HEK293 (cell line): Measurements from ENCODE around the gene P2RX4.
"Not testable (repeated sequence)": the region's sequence is repeated elsewhere in the genome, so short reads cannot be mapped to it uniquely, and the experiment has no call there.

ENCODE experiments used
- CTCF ChIA-PET: fragments of 350-600 bp; formaldehyde crosslinking; extraction: SDS; loops from one replicate; lab custom pipeline; 2021; ENCODE audit warnings: antibody characterized with exemption; lab: Yijun Ruan, JAX
- POLR2A ChIA-PET: fragments of 300-600 bp; formaldehyde crosslinking; extraction: SDS; loops from one replicate; lab custom pipeline; 2020; ENCODE audit warnings: antibody characterized with exemption, inconsistent platforms; lab: Yijun Ruan, JAX
- H3K27ac ChIP-seq: fragments of 200-500 bp; sonication (Bioruptor generic); 2 replicates; pipeline ENCODE4 v1.5.1; 2014; ENCODE audit warnings: low read depth, low read length, control low read depth, inconsistent platforms; ENCODE audit errors: extremely low read depth
- H3K36me3 ChIP-seq, 2 experiments: fragments of 200-500 bp in 1 of 2; sonication (Bioruptor generic) in 1 of 2; 1 replicate in 1 of 2; 2 replicates in 1 of 2; pipeline ENCODE4 v1.5.1; 2014 to 2017; ENCODE audit warnings: inconsistent platforms in 2 of 2, low read length in 2 of 2; ENCODE audit not compliant: control insufficient read depth in 2 of 2, insufficient read depth in 1 of 2
- H3K4me1 ChIP-seq: fragments of 200-500 bp; sonication (Bioruptor generic); 2 replicates; pipeline ENCODE4 v1.5.1; 2014; ENCODE audit warnings: mild to moderate bottlenecking, low read length, inconsistent platforms; ENCODE audit not compliant: control insufficient read depth, insufficient read depth
- H3K4me3 ChIP-seq: 2 replicates; pipeline ENCODE4 v1.5.1; 2011; ENCODE audit warnings: low read depth, mild to moderate bottlenecking, control low read depth, low read length, moderate library complexity
- H3K9me3 ChIP-seq: fragments of 200-500 bp; sonication (Bioruptor generic); 2 replicates; pipeline ENCODE4 v1.5.1; 2014; ENCODE audit warnings: low read depth, low read length, inconsistent platforms; ENCODE audit not compliant: control insufficient read depth, insufficient read depth
- BCL11A ChIP-seq: fragments of 450-650 bp; formaldehyde crosslinking; IDR thresholded peaks from 2 replicates; pipeline ENCODE4 v1.5.1; 2016; ENCODE audit warnings: low read depth, missing biosample characterization, missing genetic modification characterization
- GLIS2 ChIP-seq: fragments of 450-650 bp; formaldehyde crosslinking; IDR thresholded peaks from 2 replicates; pipeline ENCODE4 v1.5.1; 2016; ENCODE audit warnings: missing biosample characterization, missing genetic modification characterization
- KLF1 ChIP-seq: fragments of 450-650 bp; formaldehyde crosslinking; IDR thresholded peaks from 2 replicates; pipeline ENCODE4 v1.5.1; 2016; ENCODE audit warnings: missing biosample characterization, missing genetic modification characterization
- KLF8 ChIP-seq: fragments of 450-650 bp; formaldehyde crosslinking; IDR thresholded peaks from 2 replicates; pipeline ENCODE4 v1.5.1; 2016; ENCODE audit warnings: missing biosample characterization, missing genetic modification characterization
- SP7 ChIP-seq: fragments of 450-650 bp; formaldehyde crosslinking; IDR thresholded peaks from 2 replicates; pipeline ENCODE4 v1.5.1; 2016; ENCODE audit warnings: missing biosample characterization, missing genetic modification characterization
- TRIM28 ChIP-seq: IDR thresholded peaks from 2 replicates; pipeline ENCODE4 v1.6.1; 2011; ENCODE audit warnings: low read length, control low read depth, borderline replicate concordance
- YY1 ChIP-seq: fragments of 450-650 bp; formaldehyde crosslinking; IDR thresholded peaks from 2 replicates; pipeline ENCODE4 v1.5.1; 2018; ENCODE audit warnings: missing biosample characterization, missing genetic modification characterization
- ZBTB21 ChIP-seq: fragments of 450-650 bp; formaldehyde crosslinking; IDR thresholded peaks from 2 replicates; pipeline ENCODE4 v1.5.1; 2017; ENCODE audit warnings: missing biosample characterization, missing genetic modification characterization
- ZBTB48 ChIP-seq: fragments of 450-650 bp; formaldehyde crosslinking; IDR thresholded peaks from 2 replicates; pipeline ENCODE4 v1.5.1; 2016; ENCODE audit warnings: missing biosample characterization, missing genetic modification characterization
- ZNF112 ChIP-seq: fragments of 450-650 bp; formaldehyde crosslinking; IDR thresholded peaks from 2 replicates; pipeline ENCODE4 v1.5.0; 2017; ENCODE audit warnings: missing biosample characterization, missing genetic modification characterization
- ZNF16 ChIP-seq: fragments of 450-650 bp; formaldehyde crosslinking; IDR thresholded peaks from 2 replicates; pipeline ENCODE4 v1.5.1; 2016; ENCODE audit warnings: low read depth, missing biosample characterization, missing genetic modification characterization
- ZNF2 ChIP-seq: fragments of 450-650 bp; formaldehyde crosslinking; IDR thresholded peaks from 2 replicates; pipeline ENCODE4 v1.5.1; 2016; ENCODE audit warnings: missing biosample characterization, missing genetic modification characterization
- ZNF23 ChIP-seq: fragments of 450-650 bp; formaldehyde crosslinking; IDR thresholded peaks from 2 replicates; pipeline ENCODE4 v1.5.1; 2016; ENCODE audit warnings: missing biosample characterization, missing genetic modification characterization, borderline replicate concordance
- ZNF274 ChIP-seq, 2 experiments: fragments of 200-500 bp in 1 of 2; fragments of 450-650 bp in 1 of 2; sonication (Bioruptor generic) in 1 of 2; formaldehyde crosslinking in 1 of 2; IDR thresholded peaks; 2 replicates each; pipeline versions ENCODE4 v1.5.1 to v1.6.1; 2014 to 2016; ENCODE audit warnings: borderline replicate concordance in 1 of 2, inconsistent platforms in 1 of 2, low read length in 1 of 2, missing biosample characterization in 1 of 2, missing genetic modification characterization in 1 of 2
- ZNF391 ChIP-seq: fragments of 450-650 bp; formaldehyde crosslinking; IDR thresholded peaks from 2 replicates; pipeline ENCODE4 v1.5.1; 2016; ENCODE audit warnings: low read depth, missing biosample characterization, missing genetic modification characterization, borderline replicate concordance
- ZNF48 ChIP-seq: fragments of 450-650 bp; formaldehyde crosslinking; IDR thresholded peaks from 2 replicates; pipeline ENCODE4 v1.5.1; 2016; ENCODE audit warnings: missing biosample characterization, missing genetic modification characterization
- ZNF629 ChIP-seq: fragments of 450-650 bp; formaldehyde crosslinking; IDR thresholded peaks from 2 replicates; pipeline ENCODE4 v1.5.1; 2017; ENCODE audit warnings: missing biosample characterization, missing genetic modification characterization
- ZNF654 ChIP-seq: fragments of 450-650 bp; formaldehyde crosslinking; IDR thresholded peaks from 2 replicates; pipeline ENCODE4 v1.5.1; 2016; ENCODE audit warnings: low read depth, missing biosample characterization, missing genetic modification characterization
- ZNF776 ChIP-seq: fragments of 450-650 bp; formaldehyde crosslinking; IDR thresholded peaks from 2 replicates; pipeline ENCODE4 v1.5.0; 2017; ENCODE audit warnings: missing biosample characterization, missing genetic modification characterization, borderline replicate concordance
- ZNF837 ChIP-seq: fragments of 450-650 bp; formaldehyde crosslinking; IDR thresholded peaks from 2 replicates; pipeline ENCODE4 v1.5.1; 2016; ENCODE audit warnings: missing biosample characterization, missing genetic modification characterization
- TF ChIP-seq, protein P1 (sequence below): fragments of 450-650 bp; formaldehyde crosslinking; conservative IDR thresholded peaks from 2 replicates; pipeline ENCODE4 v1.5.1; 2016; ENCODE audit warnings: low read depth, missing biosample characterization, missing genetic modification characterization
- TF ChIP-seq, protein P2 (sequence below): fragments of 450-650 bp; formaldehyde crosslinking; IDR thresholded peaks from 2 replicates; pipeline ENCODE4 v1.5.1; 2016; ENCODE audit warnings: missing biosample characterization, missing genetic modification characterization, low read depth
- TF ChIP-seq, protein P3 (sequence below): fragments of 450-650 bp; formaldehyde crosslinking; optimal IDR thresholded peaks from 2 replicates; pipeline ENCODE3; 2016; ENCODE audit warnings: missing biosample characterization, mild to moderate bottlenecking, missing genetic modification characterization
- TF ChIP-seq, protein P4 (sequence below): fragments of 450-650 bp; formaldehyde crosslinking; IDR thresholded peaks from 2 replicates; pipeline ENCODE4 v1.5.1; 2016; ENCODE audit warnings: missing biosample characterization, missing genetic modification characterization

P2RX4 gene

DNA sequence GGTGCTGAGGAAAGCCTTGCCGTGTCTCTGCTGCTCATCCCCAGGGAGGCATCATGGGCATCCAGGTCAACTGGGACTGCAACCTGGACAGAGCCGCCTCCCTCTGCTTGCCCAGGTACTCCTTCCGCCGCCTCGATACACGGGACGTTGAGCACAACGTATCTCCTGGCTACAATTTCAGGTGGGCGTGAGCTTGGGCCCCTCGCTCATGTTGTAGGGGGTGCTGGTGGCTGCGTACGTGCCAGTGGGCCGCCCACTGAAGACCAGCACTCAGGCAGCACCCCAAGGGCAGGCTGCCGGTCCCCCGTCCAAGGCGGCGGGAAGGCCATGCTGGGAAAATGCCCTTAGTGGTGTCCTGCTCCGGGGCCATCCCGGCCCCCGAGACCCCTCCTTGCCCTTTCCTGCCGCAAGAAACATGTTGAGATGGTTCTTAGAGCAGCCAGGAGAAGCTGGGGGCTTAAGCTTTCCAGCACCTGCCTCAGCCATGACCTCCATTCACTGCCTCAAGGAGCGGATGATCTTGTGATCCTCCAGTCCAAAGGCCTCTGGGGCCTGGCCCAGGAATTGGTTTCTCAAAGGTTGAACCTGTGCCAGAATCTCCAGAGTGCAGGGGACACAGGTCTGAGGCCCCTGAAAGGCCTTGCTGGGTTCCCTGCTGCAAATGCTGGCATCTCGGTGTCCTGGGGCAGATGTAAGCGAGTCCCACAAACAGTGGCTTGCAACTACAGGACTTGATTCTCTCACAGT is 19.2 kb downstream of the P2RX4 start:
- Histone ChIP-seq H3K36me3 (peaks cover 8 to 43% of the 10 kb centered on the region in 2 experiments; a peak in 2 of 3 replicates), H3K9me3 (no peaks in the 10 kb centered on the region), H3K4me3 (no peak overlapping the region), H3K27ac (peak overlapping the region; percentile 22; the same call in 1 of the 2 replicates)
- ChIA-PET CTCF (interaction anchor here (0.6 to 2.1 kb wide), 5 partner anchors 10 to 167 kb away, joined by 3 to 12 read pairs (median 9); no protein-coding TSS in a partner anchor), POLR2A (no interaction called here)
- TF ChIP-seq ZNF48 (no peak), KLF1 (tag by site-specific recombination) (no peak), ZNF16 (tag by site-specific recombination) (no peak), ZNF629 (no peak), ZNF23 (no peak), YY1 (no peak), ZNF112 (tag by site-specific recombination) (no peak), ZNF776 (tag by site-specific recombination) (no peak), ZNF837 (tag by site-specific recombination) (no peak), ZNF274 (IDR thresholded peaks at IDR 0.05; ENCODE audit: low read length) (no peak), ZNF274 (tag by site-specific recombination; IDR thresholded peaks at IDR 0.05; ENCODE audit: borderline replicate concordance) (no peak), GLIS2 (tag by site-specific recombination) (no peak)
- TF ChIP-seq, protein P1, sequence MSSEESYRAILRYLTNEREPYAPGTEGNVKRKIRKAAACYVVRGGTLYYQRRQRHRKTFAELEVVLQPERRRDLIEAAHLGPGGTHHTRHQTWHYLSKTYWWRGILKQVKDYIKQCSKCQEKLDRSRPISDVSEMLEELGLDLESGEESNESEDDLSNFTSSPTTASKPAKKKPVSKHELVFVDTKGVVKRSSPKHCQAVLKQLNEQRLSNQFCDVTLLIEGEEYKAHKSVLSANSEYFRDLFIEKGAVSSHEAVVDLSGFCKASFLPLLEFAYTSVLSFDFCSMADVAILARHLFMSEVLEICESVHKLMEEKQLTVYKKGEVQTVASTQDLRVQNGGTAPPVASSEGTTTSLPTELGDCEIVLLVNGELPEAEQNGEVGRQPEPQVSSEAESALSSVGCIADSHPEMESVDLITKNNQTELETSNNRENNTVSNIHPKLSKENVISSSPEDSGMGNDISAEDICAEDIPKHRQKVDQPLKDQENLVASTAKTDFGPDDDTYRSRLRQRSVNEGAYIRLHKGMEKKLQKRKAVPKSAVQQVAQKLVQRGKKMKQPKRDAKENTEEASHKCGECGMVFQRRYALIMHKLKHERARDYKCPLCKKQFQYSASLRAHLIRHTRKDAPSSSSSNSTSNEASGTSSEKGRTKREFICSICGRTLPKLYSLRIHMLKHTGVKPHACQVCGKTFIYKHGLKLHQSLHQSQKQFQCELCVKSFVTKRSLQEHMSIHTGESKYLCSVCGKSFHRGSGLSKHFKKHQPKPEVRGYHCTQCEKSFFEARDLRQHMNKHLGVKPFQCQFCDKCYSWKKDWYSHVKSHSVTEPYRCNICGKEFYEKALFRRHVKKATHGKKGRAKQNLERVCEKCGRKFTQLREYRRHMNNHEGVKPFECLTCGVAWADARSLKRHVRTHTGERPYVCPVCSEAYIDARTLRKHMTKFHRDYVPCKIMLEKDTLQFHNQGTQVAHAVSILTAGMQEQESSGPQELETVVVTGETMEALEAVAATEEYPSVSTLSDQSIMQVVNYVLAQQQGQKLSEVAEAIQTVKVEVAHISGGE, result no peak
- TF ChIP-seq, all 188 proteins: peak for 0
- H3K4me1 ChIP-seq, result no peaks in the 10 kb centered on the region

DNA sequence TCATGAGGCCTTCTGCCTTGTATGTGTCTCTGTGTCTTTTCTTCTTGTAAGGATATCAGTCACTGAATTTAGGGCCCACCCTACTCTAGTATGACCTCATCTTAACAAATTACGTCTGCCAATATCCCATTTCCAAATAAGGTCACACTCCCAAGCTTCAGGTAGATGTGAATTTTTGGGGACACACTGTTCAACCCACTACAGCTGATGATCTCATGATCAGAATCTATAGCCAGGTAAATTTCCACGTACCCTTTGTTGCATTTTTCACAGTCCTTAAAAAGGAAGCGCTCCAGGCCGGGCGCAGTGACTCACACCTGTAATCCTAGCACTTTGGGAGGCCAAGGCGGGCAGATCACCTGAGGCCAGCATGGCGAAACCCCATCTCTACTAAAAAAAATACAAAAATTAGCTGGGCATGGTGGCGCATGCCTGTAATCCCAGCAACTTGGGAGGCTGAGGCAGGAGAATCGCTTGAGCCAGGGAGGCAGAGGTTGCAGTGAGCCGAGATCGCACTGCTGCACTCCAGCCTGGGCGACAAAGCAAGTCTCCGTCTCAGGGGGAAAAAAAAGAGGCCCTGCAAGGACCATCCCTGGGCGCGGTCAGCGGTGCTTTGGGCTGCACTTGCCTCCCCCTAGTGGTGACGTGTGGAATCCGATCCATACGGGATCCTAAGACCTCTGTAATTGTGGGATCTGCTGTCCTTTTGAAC is 20.1 kb downstream of the P2RX4 start:
- Histone ChIP-seq H3K36me3 (peaks cover 8 to 47% of the 10 kb centered on the region in 2 experiments; a peak in 2 of 3 replicates), H3K27ac (peak overlapping the region; percentile 22; the same call in 1 of the 2 replicates)
- H3K4me1 ChIP-seq, H3K9me3 ChIP-seq, H3K4me3 ChIP-seq: not testable (repeated sequence)
- CTCF ChIA-PET, result interaction anchor here (0.6 to 2.1 kb wide), 19 partner anchors 9 to 1269 kb away, joined by 3 to 12 read pairs (median 4); no protein-coding TSS in a partner anchor
- POLR2A ChIA-PET, result interaction anchor here (0.7 kb wide), 1 partner anchor 165 kb away, joined by 3 read pairs; no protein-coding TSS in a partner anchor
- TF ChIP-seq SP7 (tag by site-specific recombination), result peak; percentile 44; the same call in 1 of the 2 replicates
- peak; percentile 50; the same call in 1 of the 2 replicates for TF ChIP-seq KLF8 (tag by site-specific recombination)
- TF ChIP-seq ZBTB48 (tag by site-specific recombination), result peak; percentile 84
- TF ChIP-seq ZNF391, result 0 out of 2 replicates have a peak, but pooled peaks have one; percentile 20
- TF ChIP-seq ZNF654, result peak; percentile 75
- TF ChIP-seq, protein P2, sequence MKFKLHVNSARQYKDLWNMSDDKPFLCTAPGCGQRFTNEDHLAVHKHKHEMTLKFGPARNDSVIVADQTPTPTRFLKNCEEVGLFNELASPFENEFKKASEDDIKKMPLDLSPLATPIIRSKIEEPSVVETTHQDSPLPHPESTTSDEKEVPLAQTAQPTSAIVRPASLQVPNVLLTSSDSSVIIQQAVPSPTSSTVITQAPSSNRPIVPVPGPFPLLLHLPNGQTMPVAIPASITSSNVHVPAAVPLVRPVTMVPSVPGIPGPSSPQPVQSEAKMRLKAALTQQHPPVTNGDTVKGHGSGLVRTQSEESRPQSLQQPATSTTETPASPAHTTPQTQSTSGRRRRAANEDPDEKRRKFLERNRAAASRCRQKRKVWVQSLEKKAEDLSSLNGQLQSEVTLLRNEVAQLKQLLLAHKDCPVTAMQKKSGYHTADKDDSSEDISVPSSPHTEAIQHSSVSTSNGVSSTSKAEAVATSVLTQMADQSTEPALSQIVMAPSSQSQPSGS (tag by site-specific recombination), result peak; percentile 81
- TF ChIP-seq TRIM28, result peak; percentile 27; the same call in 1 of the 2 replicates
- TF ChIP-seq BCL11A, result peak; percentile 61; the same call in 1 of the 2 replicates
- peak; percentile 79; the same call in 1 of the 2 replicates for TF ChIP-seq ZNF2 (tag by site-specific recombination)
- TF ChIP-seq ZBTB21 (tag by site-specific recombination), result 0 out of 2 replicates have a peak, but pooled peaks have one; percentile 11
- 0 out of 2 replicates have a peak, but pooled peaks have one; percentile 36 for TF ChIP-seq ZNF629
- TF ChIP-seq, protein P3, sequence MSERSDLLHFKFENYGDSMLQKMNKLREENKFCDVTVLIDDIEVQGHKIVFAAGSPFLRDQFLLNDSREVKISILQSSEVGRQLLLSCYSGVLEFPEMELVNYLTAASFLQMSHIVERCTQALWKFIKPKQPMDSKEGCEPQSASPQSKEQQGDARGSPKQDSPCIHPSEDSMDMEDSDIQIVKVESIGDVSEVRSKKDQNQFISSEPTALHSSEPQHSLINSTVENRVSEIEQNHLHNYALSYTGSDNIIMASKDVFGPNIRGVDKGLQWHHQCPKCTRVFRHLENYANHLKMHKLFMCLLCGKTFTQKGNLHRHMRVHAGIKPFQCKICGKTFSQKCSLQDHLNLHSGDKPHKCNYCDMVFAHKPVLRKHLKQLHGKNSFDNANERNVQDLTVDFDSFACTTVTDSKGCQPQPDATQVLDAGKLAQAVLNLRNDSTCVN, result peak; percentile 5
- TF ChIP-seq, protein P4, sequence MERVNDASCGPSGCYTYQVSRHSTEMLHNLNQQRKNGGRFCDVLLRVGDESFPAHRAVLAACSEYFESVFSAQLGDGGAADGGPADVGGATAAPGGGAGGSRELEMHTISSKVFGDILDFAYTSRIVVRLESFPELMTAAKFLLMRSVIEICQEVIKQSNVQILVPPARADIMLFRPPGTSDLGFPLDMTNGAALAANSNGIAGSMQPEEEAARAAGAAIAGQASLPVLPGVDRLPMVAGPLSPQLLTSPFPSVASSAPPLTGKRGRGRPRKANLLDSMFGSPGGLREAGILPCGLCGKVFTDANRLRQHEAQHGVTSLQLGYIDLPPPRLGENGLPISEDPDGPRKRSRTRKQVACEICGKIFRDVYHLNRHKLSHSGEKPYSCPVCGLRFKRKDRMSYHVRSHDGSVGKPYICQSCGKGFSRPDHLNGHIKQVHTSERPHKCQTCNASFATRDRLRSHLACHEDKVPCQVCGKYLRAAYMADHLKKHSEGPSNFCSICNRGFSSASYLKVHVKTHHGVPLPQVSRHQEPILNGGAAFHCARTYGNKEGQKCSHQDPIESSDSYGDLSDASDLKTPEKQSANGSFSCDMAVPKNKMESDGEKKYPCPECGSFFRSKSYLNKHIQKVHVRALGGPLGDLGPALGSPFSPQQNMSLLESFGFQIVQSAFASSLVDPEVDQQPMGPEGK (tag by site-specific recombination), result peak; percentile 48
